H54 (cell line): ENCODE data around the gene RPGRIP1L.

Experiments used
- DNase-seq: peaks from one replicate; pipeline ENCODE4 v3.0.0; 2011; ENCODE audit warnings: low spot score, mixed read lengths; ENCODE audit not compliant: insufficient read length
- FAIRE-seq: peaks from 3 replicates; lab custom pipeline; 2011; peaks lifted over from hg19 to GRCh38; lab: Jason Lieb, UNC
- POLR2A ChIP-seq: IDR thresholded peaks from 2 replicates; pipeline ENCODE4 v1.6.1; 2011; ENCODE audit warnings: low read depth, mild to moderate bottlenecking, low read length

RPGRIP1L gene

DNA sequence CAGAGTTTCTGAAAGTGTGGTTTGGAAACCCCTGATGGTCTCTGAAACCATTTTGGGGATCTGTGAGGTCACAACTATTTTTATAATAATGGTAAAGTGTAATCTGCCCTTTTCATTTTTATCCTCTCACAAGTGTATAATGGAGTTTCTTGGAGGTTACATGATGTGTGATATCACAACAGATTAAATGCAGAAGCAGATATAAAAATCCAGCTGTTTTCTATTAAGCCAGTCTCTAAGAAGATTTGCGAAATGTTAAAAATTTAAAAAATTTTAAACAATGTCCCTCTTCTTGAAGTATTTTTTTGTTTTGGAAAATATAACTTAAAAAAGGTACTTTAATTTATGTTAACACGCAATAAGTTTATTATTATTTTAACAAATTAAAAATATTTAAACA lies 48.7 kb downstream of the RPGRIP1L start:
- no peak for DNase-seq
- no peak for FAIRE-seq

DNA sequence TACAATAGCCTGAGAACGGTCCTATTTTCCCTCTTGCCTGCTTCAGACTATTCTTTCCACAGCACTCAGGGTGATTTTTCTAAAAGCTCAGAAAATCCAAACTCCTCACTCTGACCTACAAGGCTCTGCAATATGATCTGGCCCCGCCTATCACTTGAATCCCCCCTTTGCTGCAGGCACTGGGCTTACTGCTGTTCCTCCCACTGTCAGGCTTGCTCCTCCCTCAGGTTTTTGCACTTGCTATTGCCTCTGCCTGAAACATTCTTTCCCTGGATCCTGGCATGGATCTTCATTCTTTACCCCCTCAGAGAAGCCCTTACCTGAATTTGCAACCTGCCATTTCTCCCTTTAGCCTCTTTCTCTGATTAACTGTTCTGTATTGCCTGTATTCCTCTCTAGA lies 52.3 kb downstream of the RPGRIP1L start:
- no peak for TF ChIP-seq POLR2A
- no peak for FAIRE-seq
- DNase-seq: no peak

More for the DNA sequence above, 48.7 kb downstream of the RPGRIP1L start:
- TF ChIP-seq POLR2A: no peak

DNA sequence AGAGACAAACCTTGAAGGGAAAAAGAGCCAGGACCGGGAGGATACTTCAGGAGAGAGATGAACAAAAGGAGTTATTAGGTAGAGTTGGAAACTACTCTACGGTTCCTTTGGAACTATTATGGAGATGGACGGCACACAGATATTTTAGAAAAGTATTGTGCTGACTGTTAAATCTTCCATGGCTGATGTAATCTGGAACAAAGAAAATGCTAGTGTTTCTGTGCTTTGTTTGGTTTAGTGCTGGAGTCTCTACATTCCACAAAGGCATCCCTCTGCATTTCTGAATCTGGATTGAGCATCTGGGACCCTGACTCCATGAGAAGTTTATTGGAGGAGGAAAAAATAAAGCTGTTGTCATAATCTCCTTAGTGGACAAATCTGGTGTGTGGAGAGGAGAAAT lies 57.2 kb downstream of the RPGRIP1L start:
- FAIRE-seq (no peak), DNase-seq (no peak)
- no peak for TF ChIP-seq POLR2A

DNA sequence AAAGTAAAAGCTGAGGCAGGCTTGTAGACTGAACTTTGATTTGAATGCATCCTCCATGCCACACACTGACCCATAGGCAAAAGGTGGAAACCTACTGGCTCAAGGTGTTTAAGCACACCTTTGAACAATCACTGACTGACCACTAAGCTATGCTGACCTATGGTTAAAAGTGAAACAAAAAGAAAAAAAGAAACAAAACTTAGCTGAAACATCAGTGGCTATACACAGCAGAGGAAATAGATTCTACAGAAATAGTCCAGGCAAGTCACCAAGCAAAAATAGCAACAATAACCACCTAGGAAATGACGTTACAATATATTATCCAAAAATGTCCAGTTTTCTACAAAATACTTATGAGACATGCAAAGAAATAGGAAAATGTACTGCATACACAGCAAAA lies 60.2 kb downstream of the RPGRIP1L start:
- TF ChIP-seq POLR2A: no peak
- DNase-seq: no peak
- no peak for FAIRE-seq

DNA sequence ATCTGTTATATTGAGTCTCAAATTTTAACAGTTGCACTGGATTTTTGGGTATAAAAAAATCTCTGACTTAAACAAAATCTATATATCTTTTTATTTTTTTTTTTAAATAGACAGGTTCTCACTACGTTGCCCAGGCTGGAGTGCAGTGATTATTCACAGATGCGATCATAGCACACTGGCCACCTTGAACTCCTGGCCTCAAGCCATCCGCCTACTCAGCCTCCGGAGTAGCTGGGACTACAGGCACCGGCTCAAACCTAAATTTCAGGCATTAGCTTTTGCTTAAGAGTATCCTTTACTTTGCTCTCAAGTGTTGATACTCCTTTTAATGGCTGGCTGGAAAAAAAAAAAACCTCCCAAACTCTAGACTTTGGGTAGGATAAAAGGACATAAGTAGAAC lies 61.6 kb downstream of the RPGRIP1L start:
- no peak for TF ChIP-seq POLR2A
- FAIRE-seq (no peak), DNase-seq (no peak)

DNA sequence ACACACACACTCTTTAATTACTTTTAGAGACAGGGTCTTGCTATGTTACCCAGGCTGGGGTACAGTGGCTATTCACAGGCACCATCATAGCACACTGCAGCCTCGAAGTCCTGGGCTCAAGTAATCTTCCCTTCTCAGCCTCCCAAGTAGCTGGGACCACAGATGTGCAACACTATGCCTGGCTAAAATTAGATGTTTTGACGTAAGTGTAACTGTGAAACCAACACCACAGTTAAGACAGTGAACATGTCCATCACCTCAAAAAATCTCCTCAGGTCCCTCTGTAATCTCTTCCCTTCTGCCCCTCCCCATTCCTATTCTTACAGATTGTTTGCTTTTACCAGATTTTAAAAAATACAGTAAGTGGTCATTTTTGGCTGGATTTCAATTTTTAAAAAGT lies 66.7 kb downstream of the RPGRIP1L start:
- no peak for FAIRE-seq
- no peak for DNase-seq
- no peak for TF ChIP-seq POLR2A

DNA sequence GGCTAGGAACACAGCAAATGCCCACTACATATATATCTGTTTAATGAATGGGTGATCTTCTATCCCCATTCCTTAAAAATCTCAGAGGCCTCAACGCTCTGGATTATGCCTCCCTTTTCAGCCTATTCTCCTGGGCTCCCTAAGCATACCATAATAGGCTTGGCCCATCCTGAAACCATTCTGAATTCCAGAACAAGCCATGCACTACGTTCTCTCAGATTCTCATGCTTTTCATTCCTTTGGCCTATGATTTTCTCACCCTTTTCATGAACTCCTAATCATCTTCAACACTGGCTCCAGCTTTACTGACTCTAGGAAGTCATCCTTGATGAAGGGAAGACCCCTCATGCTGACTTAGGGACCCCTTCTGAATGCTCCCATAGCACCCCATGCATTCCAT lies 71.1 kb downstream of the RPGRIP1L start:
- no peak for TF ChIP-seq POLR2A
- DNase-seq (no peak), FAIRE-seq (no peak)

DNA sequence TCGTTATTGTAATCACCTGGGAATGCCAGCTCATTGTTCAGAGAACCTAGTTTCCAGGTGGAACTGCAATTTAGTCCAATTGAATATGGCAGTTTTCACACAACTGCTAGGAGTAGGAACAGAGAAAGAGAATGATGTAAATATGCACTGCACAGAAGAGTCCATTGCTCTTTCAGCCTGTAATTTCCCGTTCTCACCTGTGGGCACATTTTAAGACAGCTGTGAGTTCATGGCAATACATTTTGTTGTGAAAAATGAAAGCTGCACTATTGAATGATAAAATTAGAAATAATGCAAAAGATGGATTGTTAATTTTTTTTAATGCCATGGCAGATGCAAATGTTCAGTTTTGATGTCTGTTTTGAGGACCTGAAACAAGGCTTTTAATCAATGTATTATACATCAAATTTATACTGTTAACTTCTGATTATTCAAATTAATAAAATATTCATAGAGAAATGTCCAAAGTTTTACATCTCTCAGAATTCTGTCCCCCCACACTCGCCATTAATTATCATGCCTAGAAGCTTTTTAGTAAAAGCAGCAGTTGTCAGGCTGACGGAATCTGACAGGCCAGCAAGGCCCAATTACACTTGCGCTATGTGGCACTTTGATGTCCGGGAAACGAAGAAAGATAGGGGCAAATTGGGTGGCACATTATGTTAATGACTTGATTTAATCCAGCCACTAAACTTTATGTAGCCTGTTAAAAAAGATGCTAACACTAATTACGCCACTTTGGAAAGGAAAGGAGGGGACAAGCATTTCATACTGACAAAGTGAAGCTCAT lies 72.2 kb downstream of the RPGRIP1L start:
- FAIRE-seq (no peak), DNase-seq (no peak)
- TF ChIP-seq POLR2A: no peak

DNA sequence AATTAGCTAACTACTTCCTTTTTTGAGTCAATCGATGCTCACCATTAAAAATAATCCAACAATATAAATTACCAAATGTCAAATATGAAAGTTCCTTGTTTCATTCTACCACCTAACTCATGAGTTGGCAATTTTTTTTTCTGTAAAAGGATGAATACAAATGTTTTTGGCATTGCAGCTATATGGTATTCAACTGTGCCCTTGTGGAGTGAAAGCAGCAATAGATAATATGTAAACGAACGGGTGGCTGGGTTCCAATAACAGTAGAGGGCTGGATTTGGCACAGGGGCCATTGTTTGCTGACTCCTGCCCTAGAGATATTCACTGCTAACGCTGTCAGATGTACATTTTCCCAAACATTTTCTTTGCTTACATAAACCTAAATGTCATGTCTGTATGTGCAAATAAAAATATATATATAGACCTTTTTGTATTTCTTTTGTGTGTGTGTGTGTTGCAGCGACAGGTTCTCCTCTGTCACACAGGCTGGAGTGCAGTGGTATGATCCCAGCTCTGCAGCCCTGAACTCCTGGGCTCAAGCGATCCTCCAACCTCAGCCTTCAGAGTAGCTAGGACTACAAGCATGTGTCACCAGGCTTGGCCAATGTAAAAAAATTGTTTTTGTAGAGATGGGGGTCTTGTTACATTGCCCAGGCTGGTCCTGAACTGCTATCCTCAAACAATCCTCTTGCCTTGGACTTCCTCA lies 73.9 kb downstream of the RPGRIP1L start:
- no peak for TF ChIP-seq POLR2A
- FAIRE-seq: no peak
- no peak for DNase-seq

DNA sequence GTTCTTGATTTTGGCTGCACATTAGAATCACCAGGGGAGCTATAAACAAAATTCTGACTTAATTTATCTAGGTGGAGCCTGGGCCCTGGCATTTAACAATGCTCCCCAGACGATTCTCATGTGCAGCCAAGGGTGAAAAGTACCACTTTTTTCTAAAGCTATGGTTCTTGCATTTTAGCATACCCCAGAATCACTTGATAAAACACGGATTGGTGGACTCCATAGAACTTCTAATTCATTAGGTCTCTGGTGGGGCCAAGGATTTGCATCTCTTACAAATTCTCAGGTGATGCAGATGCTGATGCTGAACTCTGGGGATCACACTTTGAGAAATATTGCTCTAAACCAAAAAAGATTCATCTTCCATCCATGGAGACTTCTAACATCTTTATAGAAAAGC lies 74.5 kb downstream of the RPGRIP1L start:
- no peak for FAIRE-seq
- no peak for DNase-seq
- TF ChIP-seq POLR2A: no peak

DNA sequence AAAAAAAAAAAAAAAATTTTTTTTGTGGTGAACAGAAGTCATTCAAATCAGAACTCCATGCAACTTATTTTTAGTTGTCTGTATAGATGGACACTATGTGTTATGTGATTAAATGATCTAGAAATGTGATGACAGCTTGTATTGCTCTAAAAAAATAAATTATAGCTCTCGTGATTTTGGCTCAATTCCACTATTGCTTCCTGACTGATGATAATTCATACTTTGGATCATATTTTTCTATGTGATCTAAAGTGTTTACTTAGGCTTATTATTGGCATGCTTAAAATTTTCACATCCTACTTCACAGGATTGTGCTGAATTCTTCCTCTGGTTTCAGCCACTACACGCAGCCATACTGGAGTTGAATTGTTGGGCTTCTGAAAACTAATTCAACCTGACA lies 76.8 kb downstream of the RPGRIP1L start:
- DNase-seq (no peak), FAIRE-seq (no peak)
- no peak for TF ChIP-seq POLR2A

DNA sequence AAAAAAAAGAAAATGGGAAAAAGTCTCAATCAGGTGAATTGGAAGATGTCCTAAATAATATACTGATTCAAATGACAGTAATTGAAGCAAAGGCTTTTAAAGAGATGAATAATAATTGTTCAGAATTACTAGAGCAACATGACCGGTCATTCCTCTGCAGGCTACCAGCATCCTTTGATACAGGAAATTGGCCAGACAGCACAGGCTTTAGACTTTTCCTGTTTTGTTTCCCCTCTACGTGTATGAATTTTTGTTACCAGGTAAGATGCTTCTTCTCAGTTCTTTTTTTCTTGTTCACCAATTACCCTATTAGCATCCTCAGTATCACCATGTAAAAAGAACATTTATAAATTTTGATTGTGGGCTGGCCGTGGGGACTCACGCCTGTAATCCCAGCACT lies 77.5 kb downstream of the RPGRIP1L start:
- DNase-seq: no peak
- TF ChIP-seq POLR2A: no peak
- FAIRE-seq: no peak

DNA sequence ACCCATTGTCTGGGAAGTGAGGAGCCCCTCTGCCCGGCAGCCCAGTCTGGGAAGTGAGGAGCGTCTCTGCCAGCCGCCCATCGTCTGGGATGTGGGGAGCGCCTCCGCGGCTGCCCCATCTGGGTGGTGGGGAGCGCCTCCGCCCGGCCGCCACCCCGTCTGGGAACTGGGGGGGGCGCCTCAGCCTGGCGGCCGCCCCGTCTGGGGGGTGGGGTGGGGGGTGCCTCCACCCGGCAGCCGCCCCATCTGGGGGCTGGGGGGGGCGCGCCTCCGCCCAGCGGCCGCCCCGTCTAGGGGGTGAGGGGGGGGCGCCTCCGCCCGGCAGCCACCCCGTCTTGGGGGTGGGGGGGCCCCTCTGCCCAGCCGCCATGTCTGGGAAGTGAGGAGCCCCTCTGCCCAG lies 78.4 kb downstream of the RPGRIP1L start:
- TF ChIP-seq POLR2A: no peak
- DNase-seq: no peak
- no peak for FAIRE-seq

DNA sequence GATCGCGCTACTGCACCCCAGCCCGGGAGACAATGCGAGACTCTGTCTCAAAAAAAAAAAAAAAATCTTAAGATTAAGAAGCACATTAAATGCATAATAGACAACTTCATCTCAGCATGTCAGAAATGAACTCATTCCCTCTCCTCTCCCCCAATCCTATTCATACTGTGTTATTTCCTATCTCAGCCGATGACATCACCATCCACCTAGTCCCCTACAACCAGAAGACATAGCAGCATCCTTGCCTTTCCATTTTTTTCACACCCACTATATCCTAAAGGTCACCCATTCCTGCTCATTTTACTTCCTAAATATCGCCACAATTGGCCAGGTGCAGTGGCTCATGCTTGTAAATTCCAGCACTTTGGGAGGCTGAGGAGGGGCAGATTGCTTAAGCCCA lies 81.3 kb downstream of the RPGRIP1L start:
- FAIRE-seq (no peak), DNase-seq (no peak)
- TF ChIP-seq POLR2A: no peak

DNA sequence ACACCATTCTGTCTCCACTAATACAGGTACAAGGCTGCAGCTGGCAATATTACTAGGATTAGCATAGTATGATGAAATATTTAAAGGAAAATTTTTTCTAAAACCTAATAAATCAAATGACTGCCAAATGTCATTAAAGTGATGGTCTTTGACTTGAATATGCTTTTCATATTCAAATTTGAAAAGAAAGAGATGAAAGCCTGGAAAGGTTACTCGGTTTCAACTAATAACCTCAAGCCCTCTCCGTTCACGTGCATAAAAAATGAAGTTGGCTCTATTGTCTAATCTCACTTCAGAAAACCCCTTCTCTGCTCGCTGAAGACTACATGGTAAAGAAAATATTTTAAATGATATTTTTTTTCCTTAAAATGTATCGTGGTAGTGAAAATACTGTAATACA lies 83.2 kb downstream of the RPGRIP1L start:
- TF ChIP-seq POLR2A: no peak
- DNase-seq (no peak), FAIRE-seq (no peak)
